ENCODE measurements around the gene KCTD16.

The KCTD16 gene

DNA sequence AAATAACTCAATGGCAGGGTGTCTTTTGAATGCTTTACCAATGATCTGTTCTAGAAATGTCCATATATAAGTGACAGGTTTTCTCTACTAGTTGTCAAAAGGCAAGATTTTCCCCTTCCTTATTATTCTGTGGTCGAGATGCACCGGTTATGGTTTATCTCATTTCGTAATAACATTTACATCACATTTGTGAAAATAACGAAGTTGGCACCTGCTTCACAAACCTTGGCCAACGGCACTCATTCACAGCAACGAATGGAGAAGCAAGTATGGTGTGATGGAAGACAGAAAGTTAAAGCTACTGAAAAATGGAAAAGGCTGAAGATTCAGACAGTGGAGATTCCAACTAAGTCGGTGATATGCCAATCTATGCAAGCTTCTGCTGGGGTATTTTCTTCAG is 235.8 kb downstream of the KCTD16 start:
- H3K79me2 ChIP-seq (ENCODE audit: insufficient read depth, low read length) = no peaks in the 10 kb centered on the region
- no peaks in the 10 kb centered on the region for H3F3A ChIP-seq (ENCODE audit: low read depth)
- H3K4me2 ChIP-seq (ENCODE audit: low read depth, low read length, poor library complexity, severe bottlenecking) = no peak overlapping the region
- H3K9ac ChIP-seq (ENCODE audit: low read depth, low read length, poor library complexity, severe bottlenecking) = no peak overlapping the region
- H3K27me3 ChIP-seq (ENCODE audit: insufficient read depth, low read length, poor library complexity, severe bottlenecking) = no peaks in the 10 kb centered on the region
- no peaks in the 10 kb centered on the region for H3K9me3 ChIP-seq (ENCODE audit: insufficient read depth, low read depth, low read length)
- no peaks in the 10 kb centered on the region for H3K9me2 ChIP-seq (replicated peaks; ENCODE audit: low read depth, low read length)
- H2AFZ ChIP-seq (ENCODE audit: low read length) = no peak overlapping the region
- H3K4me3 ChIP-seq (ENCODE audit: low read length, poor library complexity, severe bottlenecking) = no peak overlapping the region
- no peaks in the 10 kb centered on the region for H3K36me3 ChIP-seq (ENCODE audit: insufficient read depth, low read length)
- H3K4me1 ChIP-seq (ENCODE audit: insufficient read depth, low read length, poor library complexity, severe bottlenecking) = no peaks in the 10 kb centered on the region
- no peak for TF ChIP-seq EZH2phosphoT487 (IDR thresholded peaks at IDR 0.05; ENCODE audit: borderline replicate concordance)
- TF ChIP-seq, protein P1, sequence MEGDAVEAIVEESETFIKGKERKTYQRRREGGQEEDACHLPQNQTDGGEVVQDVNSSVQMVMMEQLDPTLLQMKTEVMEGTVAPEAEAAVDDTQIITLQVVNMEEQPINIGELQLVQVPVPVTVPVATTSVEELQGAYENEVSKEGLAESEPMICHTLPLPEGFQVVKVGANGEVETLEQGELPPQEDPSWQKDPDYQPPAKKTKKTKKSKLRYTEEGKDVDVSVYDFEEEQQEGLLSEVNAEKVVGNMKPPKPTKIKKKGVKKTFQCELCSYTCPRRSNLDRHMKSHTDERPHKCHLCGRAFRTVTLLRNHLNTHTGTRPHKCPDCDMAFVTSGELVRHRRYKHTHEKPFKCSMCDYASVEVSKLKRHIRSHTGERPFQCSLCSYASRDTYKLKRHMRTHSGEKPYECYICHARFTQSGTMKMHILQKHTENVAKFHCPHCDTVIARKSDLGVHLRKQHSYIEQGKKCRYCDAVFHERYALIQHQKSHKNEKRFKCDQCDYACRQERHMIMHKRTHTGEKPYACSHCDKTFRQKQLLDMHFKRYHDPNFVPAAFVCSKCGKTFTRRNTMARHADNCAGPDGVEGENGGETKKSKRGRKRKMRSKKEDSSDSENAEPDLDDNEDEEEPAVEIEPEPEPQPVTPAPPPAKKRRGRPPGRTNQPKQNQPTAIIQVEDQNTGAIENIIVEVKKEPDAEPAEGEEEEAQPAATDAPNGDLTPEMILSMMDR (conservative IDR thresholded peaks at IDR 0.05; ENCODE audit: low read length) = no peak
- H4K20me1 ChIP-seq (ENCODE audit: insufficient read depth, low read length, poor library complexity, severe bottlenecking) = no peaks in the 10 kb centered on the region

DNA sequence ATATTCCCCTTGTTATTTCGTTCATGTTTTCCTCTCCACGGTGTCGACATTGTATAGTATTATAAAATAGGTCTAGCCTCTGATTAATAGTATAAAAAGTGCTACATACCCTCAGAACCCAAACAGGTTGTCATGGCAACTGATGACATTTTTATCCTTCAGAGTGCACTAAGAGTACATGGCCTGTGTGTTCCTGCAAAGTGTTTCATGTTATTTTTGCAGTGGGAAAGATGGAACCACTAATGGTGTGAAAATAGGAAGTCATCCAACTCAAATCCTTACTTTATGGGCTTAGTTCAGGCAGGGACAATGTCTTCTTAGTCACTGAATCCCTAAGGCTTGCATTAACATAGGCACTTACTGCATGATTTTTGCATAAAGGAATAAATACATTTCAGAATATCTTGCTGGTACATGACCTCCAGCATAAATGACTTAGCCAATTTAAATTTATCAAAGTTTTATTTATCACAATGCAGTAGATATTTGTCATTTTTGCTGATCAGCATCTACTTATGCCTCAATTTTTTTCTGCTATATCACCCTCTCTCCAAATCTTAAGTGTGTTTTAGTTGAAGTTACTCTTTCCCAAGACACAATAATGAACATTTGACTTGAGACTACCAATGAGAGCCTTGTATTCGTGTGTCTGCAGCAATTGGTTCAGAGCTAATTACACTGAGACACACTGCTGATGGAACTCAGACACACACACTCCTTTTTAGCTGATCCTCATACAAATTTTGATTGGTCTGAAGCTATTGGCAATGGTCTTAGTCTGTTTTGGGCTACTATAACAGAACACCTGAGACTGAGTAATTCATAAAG is 243.7 kb downstream of the KCTD16 start:
- Histone ChIP-seq H3K79me2 (ENCODE audit: insufficient read depth, low read length) (no peaks in the 10 kb centered on the region), H3K9me3 (ENCODE audit: insufficient read depth, low read depth, low read length) (no peaks in the 10 kb centered on the region), H2AFZ (ENCODE audit: low read length) (no peak overlapping the region), H3K4me2 (ENCODE audit: low read depth, low read length, poor library complexity, severe bottlenecking) (no peak overlapping the region), H3K4me3 (ENCODE audit: low read length, poor library complexity, severe bottlenecking) (no peak overlapping the region), H3K36me3 (ENCODE audit: insufficient read depth, low read length) (no peaks in the 10 kb centered on the region), H3F3A (ENCODE audit: low read depth) (no peaks in the 10 kb centered on the region), H3K9ac (ENCODE audit: low read depth, low read length, poor library complexity, severe bottlenecking) (no peak overlapping the region), H3K4me1 (ENCODE audit: insufficient read depth, low read length, poor library complexity, severe bottlenecking) (no peaks in the 10 kb centered on the region), H3K9me2 (replicated peaks; ENCODE audit: low read depth, low read length) (no peaks in the 10 kb centered on the region), H3K27me3 (ENCODE audit: insufficient read depth, low read length, poor library complexity, severe bottlenecking) (no peaks in the 10 kb centered on the region), H4K20me1 (ENCODE audit: insufficient read depth, low read length, poor library complexity, severe bottlenecking) (no peaks in the 10 kb centered on the region)
- TF ChIP-seq EZH2phosphoT487 (IDR thresholded peaks at IDR 0.05; ENCODE audit: borderline replicate concordance) = no peak
- TF ChIP-seq, protein P1 (conservative IDR thresholded peaks at IDR 0.05; ENCODE audit: low read length) = no peak

DNA sequence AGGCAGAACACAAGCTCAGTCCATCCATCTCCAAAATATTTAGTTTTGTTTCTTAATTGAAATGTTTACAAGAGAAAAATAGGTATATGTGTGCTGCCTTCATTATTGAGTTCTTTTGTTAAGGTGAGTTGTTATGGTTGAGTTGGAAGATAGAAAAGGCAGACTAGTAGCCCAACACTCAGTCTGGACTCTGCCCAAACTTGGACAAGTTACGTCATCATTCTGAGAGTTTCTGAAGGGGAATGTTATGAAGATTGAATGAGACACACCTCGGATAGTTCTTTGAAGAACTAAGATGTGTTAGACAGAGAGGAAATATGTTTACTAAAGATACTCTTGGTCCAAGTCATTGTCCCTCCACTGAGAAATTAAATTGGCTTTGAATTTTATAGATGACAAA is 245.5 kb downstream of the KCTD16 start:
- Histone ChIP-seq H2AFZ (ENCODE audit: low read length) (no peak overlapping the region), H3K9ac (ENCODE audit: low read depth, low read length, poor library complexity, severe bottlenecking) (no peak overlapping the region), H4K20me1 (ENCODE audit: insufficient read depth, low read length, poor library complexity, severe bottlenecking) (no peaks in the 10 kb centered on the region), H3F3A (ENCODE audit: low read depth) (no peaks in the 10 kb centered on the region), H3K4me3 (ENCODE audit: low read length, poor library complexity, severe bottlenecking) (no peak overlapping the region), H3K9me2 (replicated peaks; ENCODE audit: low read depth, low read length) (no peaks in the 10 kb centered on the region), H3K4me2 (ENCODE audit: low read depth, low read length, poor library complexity, severe bottlenecking) (no peak overlapping the region), H3K27me3 (ENCODE audit: insufficient read depth, low read length, poor library complexity, severe bottlenecking) (no peaks in the 10 kb centered on the region), H3K4me1 (ENCODE audit: insufficient read depth, low read length, poor library complexity, severe bottlenecking) (no peaks in the 10 kb centered on the region), H3K9me3 (ENCODE audit: insufficient read depth, low read depth, low read length) (no peaks in the 10 kb centered on the region), H3K36me3 (ENCODE audit: insufficient read depth, low read length) (no peaks in the 10 kb centered on the region), H3K79me2 (ENCODE audit: insufficient read depth, low read length) (no peaks in the 10 kb centered on the region)
- TF ChIP-seq EZH2phosphoT487 (IDR thresholded peaks at IDR 0.05; ENCODE audit: borderline replicate concordance) = no peak
- TF ChIP-seq, protein P1 (conservative IDR thresholded peaks at IDR 0.05; ENCODE audit: low read length) = no peak

Measured in Loucy (cell line).